ENCODE measurements around the gene SCYGR6.

DNA sequence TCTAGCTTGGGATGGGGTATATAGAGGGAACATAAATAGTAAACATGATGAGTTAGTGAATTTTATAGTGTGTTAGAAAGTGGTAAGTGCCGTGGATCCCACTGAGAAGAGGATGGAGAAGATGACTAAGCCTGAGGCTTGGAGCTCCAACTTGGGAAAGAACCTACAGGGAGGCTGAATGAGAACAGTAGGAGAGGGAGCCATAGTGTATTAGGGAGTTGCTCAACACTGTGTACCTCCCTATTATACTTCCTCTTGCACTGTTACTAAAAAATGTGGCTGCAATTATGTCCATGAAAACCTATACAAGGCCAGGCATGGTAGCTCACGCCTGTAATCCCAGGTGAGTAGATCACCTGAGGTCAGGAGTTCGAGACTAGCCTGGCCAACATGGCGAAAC is 3.9 kb downstream of the SCYGR6 start:
- TF ChIP-seq, protein P1, sequence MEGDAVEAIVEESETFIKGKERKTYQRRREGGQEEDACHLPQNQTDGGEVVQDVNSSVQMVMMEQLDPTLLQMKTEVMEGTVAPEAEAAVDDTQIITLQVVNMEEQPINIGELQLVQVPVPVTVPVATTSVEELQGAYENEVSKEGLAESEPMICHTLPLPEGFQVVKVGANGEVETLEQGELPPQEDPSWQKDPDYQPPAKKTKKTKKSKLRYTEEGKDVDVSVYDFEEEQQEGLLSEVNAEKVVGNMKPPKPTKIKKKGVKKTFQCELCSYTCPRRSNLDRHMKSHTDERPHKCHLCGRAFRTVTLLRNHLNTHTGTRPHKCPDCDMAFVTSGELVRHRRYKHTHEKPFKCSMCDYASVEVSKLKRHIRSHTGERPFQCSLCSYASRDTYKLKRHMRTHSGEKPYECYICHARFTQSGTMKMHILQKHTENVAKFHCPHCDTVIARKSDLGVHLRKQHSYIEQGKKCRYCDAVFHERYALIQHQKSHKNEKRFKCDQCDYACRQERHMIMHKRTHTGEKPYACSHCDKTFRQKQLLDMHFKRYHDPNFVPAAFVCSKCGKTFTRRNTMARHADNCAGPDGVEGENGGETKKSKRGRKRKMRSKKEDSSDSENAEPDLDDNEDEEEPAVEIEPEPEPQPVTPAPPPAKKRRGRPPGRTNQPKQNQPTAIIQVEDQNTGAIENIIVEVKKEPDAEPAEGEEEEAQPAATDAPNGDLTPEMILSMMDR (IDR thresholded peaks at IDR 0.05; ENCODE audit: low read depth, low read length) = no peak
- TF ChIP-seq, protein P2, sequence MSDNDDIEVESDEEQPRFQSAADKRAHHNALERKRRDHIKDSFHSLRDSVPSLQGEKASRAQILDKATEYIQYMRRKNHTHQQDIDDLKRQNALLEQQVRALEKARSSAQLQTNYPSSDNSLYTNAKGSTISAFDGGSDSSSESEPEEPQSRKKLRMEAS (IDR thresholded peaks at IDR 0.05; ENCODE audit: low read depth, low read length) = no peak

Measured in NB4 (cell line).